Endometrium (tissue), 2 donors: ENCODE measurements around the gene VPS37B.

Experiments
- FAIRE-seq: peaks from 2 replicates; lab custom pipeline; 2012; peaks lifted over from hg19 to GRCh38; lab: Jason Lieb, UNC
- donor health status: control.
- donor health status: control.

Gene VPS37B

GRCh38 chr12:122866379-122866778, 29.5 kb downstream of the VPS37B start:
- FAIRE-seq = no peak

DNA sequence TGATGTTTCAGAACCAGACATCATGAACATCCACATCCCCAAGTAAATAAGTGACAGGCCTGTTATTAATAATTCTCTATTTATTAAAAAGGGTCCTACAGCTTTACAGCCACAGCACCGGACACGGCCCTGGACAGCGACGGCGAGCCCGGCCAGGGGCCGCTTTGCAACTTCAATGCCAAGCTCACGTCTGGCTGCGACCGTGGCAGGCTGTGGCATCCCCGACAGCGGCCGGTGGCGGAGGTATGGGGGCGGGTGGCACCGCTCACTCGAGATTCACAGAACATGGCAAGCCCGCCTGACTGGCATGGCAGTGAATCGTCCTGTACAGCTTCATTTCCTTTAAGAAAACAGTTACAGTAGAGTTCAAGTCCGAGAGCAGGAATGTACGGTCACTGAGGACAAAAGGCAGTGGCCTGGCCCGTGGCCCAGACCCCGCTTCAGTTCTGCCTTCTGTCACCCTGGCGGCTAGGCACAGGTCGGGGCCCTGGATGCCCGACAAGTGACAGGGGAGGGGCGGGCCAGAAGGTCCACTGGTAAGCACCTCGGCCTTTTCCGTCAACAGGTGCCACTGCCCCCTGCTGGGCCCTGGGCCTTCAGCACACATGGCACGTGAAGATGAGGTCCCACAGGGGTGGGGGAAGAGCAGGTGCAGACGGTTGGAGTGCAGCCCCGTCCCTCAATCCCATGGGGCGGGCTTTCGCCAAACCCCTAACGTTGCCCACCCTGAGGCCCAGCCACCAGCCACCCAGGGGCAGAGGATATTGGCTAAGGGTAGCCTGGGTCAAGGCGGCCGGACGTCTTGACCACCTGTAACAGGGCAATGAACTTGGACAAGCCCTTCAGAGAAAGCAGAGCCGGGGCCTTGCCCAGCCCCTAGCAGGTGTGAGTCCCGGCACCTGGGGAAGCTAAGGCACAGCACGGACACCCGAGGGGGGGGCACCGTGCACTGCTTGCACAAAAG, 30.4 kb downstream of the VPS37B start:
- no peak for FAIRE-seq

GRCh38 chr12:122864894-122865253, 31.1 kb downstream of the VPS37B start:
- FAIRE-seq = no peak

GRCh38 chr12:122862872-122863701, 32.8 kb downstream of the VPS37B start:
- no peak for FAIRE-seq

DNA sequence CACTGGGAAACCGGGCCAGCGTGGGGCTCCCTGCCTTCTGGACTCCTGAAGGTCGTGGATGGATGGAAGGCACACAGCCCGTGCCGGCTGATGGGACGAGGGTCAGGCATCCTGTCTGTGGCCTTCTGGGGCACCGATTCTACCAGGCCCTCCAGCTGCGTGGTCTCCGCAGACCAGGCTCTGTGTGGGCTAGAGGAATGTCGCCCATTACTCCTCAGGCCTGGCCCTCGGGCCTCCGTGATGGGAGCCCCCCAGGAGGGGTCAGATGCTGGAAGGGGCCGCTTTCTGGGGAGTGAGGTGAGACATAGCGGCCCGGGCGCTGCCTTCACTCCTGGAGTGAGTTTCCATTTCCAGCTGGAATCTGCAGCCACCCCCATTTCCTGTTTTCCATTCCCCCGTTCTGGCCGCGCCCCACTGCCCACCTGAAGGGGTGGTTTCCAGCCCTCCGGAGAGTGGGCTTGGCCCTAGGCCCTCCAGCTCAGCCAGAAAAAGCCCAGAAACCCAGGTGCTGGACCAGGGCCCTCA, 33.8 kb downstream of the VPS37B start:
- FAIRE-seq = no peak

DNA sequence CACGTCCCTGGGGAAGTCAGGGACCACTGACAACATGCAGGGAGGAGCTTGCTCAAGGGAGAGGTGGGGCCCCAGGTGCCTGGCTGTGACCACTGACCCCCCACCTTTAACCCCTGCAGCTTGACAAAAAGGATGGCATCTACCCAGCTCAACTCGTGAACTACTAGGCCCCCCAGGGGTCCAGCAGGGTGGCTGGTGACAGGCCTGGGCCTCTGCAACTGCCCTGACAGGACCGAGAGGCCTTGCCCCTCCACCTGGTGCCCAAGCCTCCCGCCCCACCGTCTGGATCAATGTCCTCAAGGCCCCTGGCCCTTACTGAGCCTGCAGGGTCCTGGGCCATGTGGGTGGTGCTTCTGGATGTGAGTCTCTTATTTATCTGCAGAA, 34.3 kb downstream of the VPS37B start:
- FAIRE-seq = no peak

- FAIRE-seq = no peak
Measured at GRCh38 chr12:122860854-122861586, 34.9 kb downstream of the VPS37B start.

DNA sequence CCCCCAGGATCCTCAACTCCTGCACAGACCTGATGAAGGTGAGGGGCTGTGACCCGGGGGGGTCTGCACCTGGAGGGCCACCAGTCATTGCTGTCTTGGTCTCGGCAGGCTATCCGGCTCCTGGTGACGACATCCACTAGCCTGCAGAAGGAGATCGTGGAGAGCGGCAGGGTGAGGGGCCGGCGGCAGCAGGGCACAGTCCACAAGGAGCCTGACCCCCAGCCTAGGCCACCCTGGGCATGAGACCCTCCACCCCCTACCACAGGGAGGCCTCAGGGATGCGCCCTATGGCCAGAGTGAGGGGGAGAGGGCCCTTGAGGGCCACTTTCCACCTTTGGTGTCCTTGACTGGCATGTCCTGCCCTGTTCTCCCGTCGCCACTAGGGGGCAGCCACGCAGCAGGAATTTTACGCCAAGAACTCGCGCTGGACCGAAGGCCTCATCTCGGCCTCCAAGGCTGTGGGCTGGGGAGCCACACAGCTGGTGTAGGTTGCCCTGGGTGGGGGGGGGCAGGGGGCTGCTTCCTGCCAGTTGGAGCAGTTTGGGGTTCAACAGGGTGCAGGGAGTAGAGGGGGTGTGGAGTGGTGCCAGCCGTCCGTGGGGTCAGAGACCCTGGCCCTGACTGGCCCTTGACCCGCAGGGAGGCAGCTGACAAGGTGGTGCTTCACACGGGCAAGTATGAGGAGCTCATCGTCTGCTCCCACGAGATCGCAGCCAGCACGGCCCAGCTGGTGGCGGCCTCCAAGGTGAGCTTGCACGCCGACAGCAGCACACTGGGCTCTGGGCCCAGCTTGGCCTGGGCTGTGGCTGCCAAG, 35.7 kb downstream of the VPS37B start:
- FAIRE-seq = no peak

DNA sequence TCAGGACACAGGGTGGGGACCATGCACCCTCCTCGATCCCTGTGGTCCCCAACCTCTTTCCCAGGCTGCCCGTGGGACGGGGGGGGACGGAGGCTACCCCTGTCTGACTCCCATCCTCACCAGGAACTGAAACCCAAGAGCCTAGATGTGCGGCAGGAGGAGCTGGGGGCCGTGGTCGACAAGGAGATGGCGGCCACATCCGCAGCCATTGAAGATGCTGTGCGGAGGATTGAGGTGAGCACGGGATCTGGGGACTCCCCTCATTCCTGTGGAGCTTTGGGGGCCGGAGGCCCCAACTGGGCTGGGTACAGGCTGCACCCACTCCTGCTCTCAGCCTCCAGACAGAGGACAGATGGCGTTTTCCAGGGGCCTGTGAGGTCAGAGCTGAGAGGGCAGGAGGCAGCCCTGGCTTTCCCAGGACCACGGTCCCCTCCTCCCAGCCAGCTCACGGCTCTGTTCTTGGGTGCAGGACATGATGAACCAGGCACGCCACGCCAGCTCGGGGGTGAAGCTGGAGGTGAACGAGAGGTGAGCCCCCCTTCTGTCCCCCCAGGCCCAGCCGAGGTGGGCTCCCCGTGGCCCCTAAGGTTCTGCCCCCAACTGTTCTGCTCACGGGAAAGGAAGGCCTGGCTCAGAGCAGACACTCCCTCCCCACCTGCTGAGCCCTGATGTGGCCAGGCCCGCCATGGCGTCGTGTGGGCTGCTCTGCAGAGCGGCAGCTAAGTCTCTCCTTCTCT, 36.5 kb downstream of the VPS37B start:
- no peak for FAIRE-seq

GRCh38 chr12:122858591-122859302, 37.2 kb downstream of the VPS37B start:
- FAIRE-seq = no peak

DNA sequence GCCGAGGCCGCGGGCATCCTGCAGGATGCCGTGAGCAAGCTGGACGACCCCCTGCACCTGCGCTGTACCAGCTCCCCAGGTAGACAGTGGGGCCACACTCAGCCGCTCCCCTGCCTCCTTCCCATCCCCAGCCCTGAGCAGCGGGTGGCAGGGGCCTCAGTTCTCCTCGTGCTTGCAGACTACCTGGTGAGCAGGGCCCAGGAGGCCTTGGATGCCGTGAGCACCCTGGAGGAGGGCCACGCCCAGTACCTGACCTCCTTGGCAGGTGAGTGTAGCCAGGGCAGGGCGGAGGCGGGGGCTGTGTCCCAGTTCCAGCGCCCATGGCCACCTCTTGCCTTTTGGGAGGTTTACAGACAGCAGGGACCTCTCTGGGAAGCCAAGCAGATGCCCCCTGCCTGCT, 37.8 kb downstream of the VPS37B start:
- FAIRE-seq = no peak

- no peak for FAIRE-seq
Measured at GRCh38 chr12:122856999-122857671, 38.8 kb downstream of the VPS37B start.

DNA sequence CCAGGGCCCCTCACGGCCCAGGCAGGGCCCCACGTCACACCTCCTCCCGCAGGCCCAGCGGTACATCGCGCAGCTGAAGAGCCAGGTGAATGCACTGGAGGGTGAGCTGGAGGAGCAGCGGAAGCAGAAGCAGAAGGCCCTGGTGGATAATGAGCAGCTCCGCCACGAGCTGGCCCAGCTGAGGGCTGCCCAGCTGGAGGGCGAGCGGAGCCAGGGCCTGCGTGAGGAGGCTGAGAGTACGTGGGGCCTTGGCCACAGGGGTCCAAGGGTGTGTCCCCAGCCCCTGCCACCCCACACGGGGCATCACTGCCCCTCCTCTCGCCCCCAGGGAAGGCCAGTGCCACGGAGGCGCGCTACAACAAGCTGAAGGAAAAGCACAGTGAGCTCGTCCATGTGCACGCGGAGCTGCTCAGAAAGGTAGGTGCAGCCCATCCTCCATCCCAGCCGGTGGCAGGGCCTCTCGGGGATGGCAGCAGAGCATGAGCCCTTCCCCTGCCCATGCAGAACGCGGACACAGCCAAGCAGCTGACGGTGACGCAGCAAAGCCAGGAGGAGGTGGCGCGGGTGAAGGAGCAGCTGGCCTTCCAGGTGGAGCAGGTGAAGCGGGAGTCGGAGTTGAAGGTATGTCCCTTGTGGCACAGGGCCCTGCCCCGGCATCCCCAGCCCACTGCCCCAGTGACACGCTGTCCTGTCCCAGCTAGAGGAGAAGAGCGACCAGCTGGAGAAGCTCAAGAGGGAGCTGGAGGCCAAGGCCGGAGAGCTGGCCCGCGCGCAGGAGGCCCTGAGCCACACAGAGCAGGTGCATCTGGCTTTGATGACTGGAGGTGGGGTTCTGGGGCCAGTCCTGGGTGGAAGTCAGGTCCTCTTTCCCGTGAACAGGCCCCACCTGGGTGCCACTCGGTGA, 39.7 kb downstream of the VPS37B start:
- FAIRE-seq = no peak

DNA sequence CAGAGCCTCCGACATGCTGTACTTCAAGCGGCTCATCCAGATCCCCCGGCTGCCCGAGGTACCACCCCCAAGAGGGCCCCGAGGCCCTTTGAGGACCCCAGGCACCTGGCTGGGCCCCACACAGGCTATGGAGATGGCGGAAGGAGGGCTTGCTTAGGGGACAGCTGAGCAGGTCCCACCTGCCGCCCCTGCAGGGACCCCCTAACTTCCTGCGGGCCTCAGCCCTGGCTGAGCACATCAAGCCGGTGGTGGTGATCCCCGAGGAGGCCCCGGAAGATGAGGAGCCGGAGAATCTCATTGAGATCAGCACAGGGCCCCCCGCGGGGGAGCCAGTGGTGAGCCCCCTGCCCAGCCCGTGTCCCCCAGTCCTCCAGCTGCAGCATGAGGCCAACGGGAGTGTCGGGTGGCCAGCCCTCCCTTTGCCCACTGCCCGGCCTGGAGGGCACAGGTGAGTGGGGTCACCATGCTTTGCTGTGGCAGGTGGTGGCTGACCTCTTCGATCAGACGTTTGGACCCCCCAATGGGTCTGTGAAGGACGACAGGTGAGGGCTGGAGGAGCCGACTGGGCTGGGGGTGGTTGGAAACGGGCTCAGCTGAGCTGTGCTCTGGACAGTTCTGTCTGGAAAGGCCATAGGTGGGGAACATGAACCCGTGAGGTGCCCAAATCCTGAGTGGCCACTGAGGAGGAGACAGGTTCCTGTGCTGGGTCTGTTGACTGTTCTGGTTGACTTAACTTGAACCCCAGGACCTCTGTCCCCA, 40.7 kb downstream of the VPS37B start:
- no peak for FAIRE-seq

DNA sequence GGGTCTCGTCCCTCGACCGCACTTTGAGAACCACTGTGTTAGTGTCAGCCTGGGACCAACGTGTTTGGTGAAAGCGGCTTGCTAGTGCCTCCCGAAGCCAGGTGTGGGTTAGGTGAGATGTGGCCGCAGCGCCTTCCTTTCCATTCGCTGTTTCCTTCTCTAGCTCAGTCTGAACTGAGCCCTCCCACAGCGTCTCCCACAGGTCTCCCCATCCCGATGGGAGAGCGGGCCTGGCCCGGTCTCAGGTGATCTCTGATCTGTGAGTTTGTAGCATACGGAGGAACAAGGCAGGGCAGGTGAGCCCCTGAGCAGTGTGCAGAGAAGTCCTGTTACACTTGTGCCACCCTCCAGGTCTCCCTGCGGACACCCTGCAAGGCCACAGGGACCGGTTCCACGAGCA, 41.4 kb downstream of the VPS37B start:
- FAIRE-seq = no peak

DNA sequence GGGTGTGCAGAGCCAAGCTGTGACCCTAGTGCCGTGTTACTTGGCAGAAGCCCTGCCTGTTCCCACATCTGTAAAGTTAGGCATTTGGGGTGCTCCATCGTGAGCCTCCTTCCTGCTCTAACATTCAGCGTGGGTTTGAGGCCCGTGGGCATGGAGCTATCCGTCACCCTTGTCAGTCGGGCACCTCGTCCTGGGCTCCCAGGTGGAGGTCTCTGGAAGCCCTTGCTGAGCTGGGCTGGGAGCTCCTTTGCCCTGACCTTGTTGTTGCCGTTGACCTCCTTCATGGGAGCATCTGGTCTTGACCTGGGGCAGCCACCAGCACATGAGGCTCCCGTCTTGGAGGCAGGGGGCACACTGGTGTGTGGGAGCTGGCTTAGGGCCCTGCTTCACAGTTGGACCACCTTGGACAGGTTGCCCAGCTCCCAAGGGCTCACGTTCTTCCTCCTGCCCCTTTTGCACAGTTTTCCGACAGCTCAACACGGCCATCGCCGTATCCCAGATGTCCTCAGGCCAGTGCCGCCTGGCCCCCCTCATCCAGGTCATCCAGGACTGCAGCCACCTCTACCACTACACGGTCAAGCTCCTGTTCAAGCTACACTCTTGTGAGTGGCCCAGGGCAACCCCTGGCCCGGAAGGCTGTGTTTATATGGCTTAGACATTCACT, 42.2 kb downstream of the VPS37B start:
- no peak for FAIRE-seq
